ENCODE data around the gene KLHDC2.
"Not testable (repeated sequence)": the region's sequence is repeated elsewhere in the genome, so short reads cannot be mapped to it uniquely, and the experiment has no call there.

KLHDC2 gene

GRCh38 chr14:49732896-49733295 lies 35.1 kb upstream of the KLHDC2 start:
- Histone ChIP-seq H3K27me3 (ENCODE audit: insufficient read depth, low read length) (no peaks in the 10 kb centered on the region), H3K9ac (ENCODE audit: low read length) (no peak overlapping the region), H3K14ac (ENCODE audit: low read length) (no peak overlapping the region), H3K79me1 (ENCODE audit: low read length) (no peaks in the 10 kb centered on the region), H3K4me1 (ENCODE audit: control insufficient read depth in 1 of 2, insufficient read depth in 2 of 2, low read length in 2 of 2) (no peaks in the 10 kb centered on the region), H3K4me3 (ENCODE audit: low read depth, low read length) (no peak overlapping the region), H4K12ac (ENCODE audit: low read depth, low read length) (no peak overlapping the region), H3K18ac (ENCODE audit: low read length) (no peak overlapping the region), H3K27ac (ENCODE audit: low read depth, low read length) (no peak overlapping the region), H2AFZ (ENCODE audit: insufficient read depth, low read length, poor library complexity) (no peak overlapping the region), H2BK120ac (ENCODE audit: insufficient read depth, low read length, poor library complexity) (no peak overlapping the region), H4K91ac (ENCODE audit: low read depth, low read length) (no peak overlapping the region), H4K8ac (ENCODE audit: low read depth, low read length) (no peak overlapping the region), H3K36me3 (ENCODE audit: control insufficient read depth in 1 of 2, insufficient read depth in 2 of 2, low read length in 2 of 2) (no peaks in the 10 kb centered on the region), H3K4me2 (ENCODE audit: low read length) (no peak overlapping the region), H2BK5ac (ENCODE audit: low read depth, low read length, poor library complexity) (no peak overlapping the region), H2AK5ac (ENCODE audit: low read length) (no peak overlapping the region), H3K79me2 (ENCODE audit: control insufficient read depth, insufficient read depth, low read length, poor library complexity) (no peaks in the 10 kb centered on the region), H2BK12ac (ENCODE audit: low read length) (no peak overlapping the region), H3K23ac (ENCODE audit: low read length) (no peak overlapping the region), H3K4ac (ENCODE audit: low read depth, low read length) (no peak overlapping the region), H3K9me3 (ENCODE audit: insufficient read depth, low read depth, low read length) (no peaks in the 10 kb centered on the region)
- WGBS (ENCODE audit: extremely low coverage, insufficient coverage, insufficient read length) = no CpG with 5 or more reads among the region's 3 CpGs
- DNase-seq = no peak

- no peak overlapping the region for H3K23ac ChIP-seq (ENCODE audit: low read length)
- no peaks in the 10 kb centered on the region for H3K79me2 ChIP-seq (ENCODE audit: control insufficient read depth, insufficient read depth, low read length, poor library complexity)
- H3K4ac ChIP-seq (ENCODE audit: low read depth, low read length) = no peak overlapping the region
- H4K91ac ChIP-seq (ENCODE audit: low read depth, low read length) = no peak overlapping the region
- H3K27me3 ChIP-seq (ENCODE audit: insufficient read depth, low read length) = no peaks in the 10 kb centered on the region
- no peak overlapping the region for H2BK5ac ChIP-seq (ENCODE audit: low read depth, low read length, poor library complexity)
- no peak overlapping the region for H3K18ac ChIP-seq (ENCODE audit: low read length)
- H2BK120ac ChIP-seq (ENCODE audit: insufficient read depth, low read length, poor library complexity) = no peak overlapping the region
- no peak overlapping the region for H3K4me2 ChIP-seq (ENCODE audit: low read length)
- H3K36me3 ChIP-seq (ENCODE audit: control insufficient read depth in 1 of 2, insufficient read depth in 2 of 2, low read length in 2 of 2) = no peaks in the 10 kb centered on the region
- no peak overlapping the region for H2AK5ac ChIP-seq (ENCODE audit: low read length)
- H3K9ac ChIP-seq (ENCODE audit: low read length) = no peak overlapping the region
- H2AFZ ChIP-seq (ENCODE audit: insufficient read depth, low read length, poor library complexity) = no peak overlapping the region
- H3K14ac ChIP-seq (ENCODE audit: low read length) = no peak overlapping the region
- H3K9me3 ChIP-seq (ENCODE audit: insufficient read depth, low read depth, low read length) = no peaks in the 10 kb centered on the region
- H3K27ac ChIP-seq (ENCODE audit: low read depth, low read length) = no peak overlapping the region
- no peaks in the 10 kb centered on the region for H3K79me1 ChIP-seq (ENCODE audit: low read length)
- no peak overlapping the region for H4K12ac ChIP-seq (ENCODE audit: low read depth, low read length)
- H4K8ac ChIP-seq (ENCODE audit: low read depth, low read length) = no peak overlapping the region
- no peak overlapping the region for H3K4me3 ChIP-seq (ENCODE audit: low read depth, low read length)
- no peak overlapping the region for H2BK12ac ChIP-seq (ENCODE audit: low read length)
- no peak for DNase-seq
- H3K4me1 ChIP-seq (ENCODE audit: control insufficient read depth in 1 of 2, insufficient read depth in 2 of 2, low read length in 2 of 2) = no peaks in the 10 kb centered on the region
Measured at GRCh38 chr14:49733836-49734235, 34.1 kb upstream of the KLHDC2 start.

- H4K91ac ChIP-seq (ENCODE audit: low read depth, low read length); DNase-seq; H2BK120ac ChIP-seq (ENCODE audit: insufficient read depth, low read length, poor library complexity); H3K18ac ChIP-seq (ENCODE audit: low read length); H3K4ac ChIP-seq (ENCODE audit: low read depth, low read length); H2BK12ac ChIP-seq (ENCODE audit: low read length); H3K36me3 ChIP-seq (ENCODE audit: control insufficient read depth in 1 of 2, insufficient read depth in 2 of 2, low read length in 2 of 2); H2AK5ac ChIP-seq (ENCODE audit: low read length); H3K27ac ChIP-seq (ENCODE audit: low read depth, low read length); H3K14ac ChIP-seq (ENCODE audit: low read length); H2BK5ac ChIP-seq (ENCODE audit: low read depth, low read length, poor library complexity); H3K79me2 ChIP-seq (ENCODE audit: control insufficient read depth, insufficient read depth, low read length, poor library complexity); H3K4me3 ChIP-seq (ENCODE audit: low read depth, low read length); H3K9me3 ChIP-seq (ENCODE audit: insufficient read depth, low read depth, low read length); H3K27me3 ChIP-seq (ENCODE audit: insufficient read depth, low read length); H3K4me2 ChIP-seq (ENCODE audit: low read length); H3K4me1 ChIP-seq (ENCODE audit: control insufficient read depth in 1 of 2, insufficient read depth in 2 of 2, low read length in 2 of 2); H4K8ac ChIP-seq (ENCODE audit: low read depth, low read length); H2AFZ ChIP-seq (ENCODE audit: insufficient read depth, low read length, poor library complexity); H3K23ac ChIP-seq (ENCODE audit: low read length); H3K79me1 ChIP-seq (ENCODE audit: low read length); H3K9ac ChIP-seq (ENCODE audit: low read length); H4K12ac ChIP-seq (ENCODE audit: low read depth, low read length): not testable (repeated sequence)
- WGBS (ENCODE audit: extremely low coverage, insufficient coverage, insufficient read length) = no CpG with 5 or more reads among the region's 4 CpGs
Measured at GRCh38 chr14:49735669-49736068, 32.3 kb upstream of the KLHDC2 start.

GRCh38 chr14:49745191-49745590 lies 22.8 kb upstream of the KLHDC2 start:
- Histone ChIP-seq H4K12ac (ENCODE audit: low read depth, low read length) (no peak overlapping the region), H3K27me3 (ENCODE audit: insufficient read depth, low read length) (no peaks in the 10 kb centered on the region), H2AK5ac (ENCODE audit: low read length) (no peak overlapping the region), H3K4me3 (ENCODE audit: low read depth, low read length) (no peak overlapping the region), H3K23ac (ENCODE audit: low read length) (no peak overlapping the region), H3K14ac (ENCODE audit: low read length) (no peak overlapping the region), H2BK5ac (ENCODE audit: low read depth, low read length, poor library complexity) (no peak overlapping the region), H3K4me1 (ENCODE audit: control insufficient read depth in 1 of 2, insufficient read depth in 2 of 2, low read length in 2 of 2) (no peaks in the 10 kb centered on the region), H3K9me3 (ENCODE audit: insufficient read depth, low read depth, low read length) (no peaks in the 10 kb centered on the region), H3K27ac (ENCODE audit: low read depth, low read length) (no peak overlapping the region), H3K79me2 (ENCODE audit: control insufficient read depth, insufficient read depth, low read length, poor library complexity) (no peaks in the 10 kb centered on the region), H4K91ac (ENCODE audit: low read depth, low read length) (no peak overlapping the region), H3K4ac (ENCODE audit: low read depth, low read length) (no peak overlapping the region), H3K79me1 (ENCODE audit: low read length) (no peaks in the 10 kb centered on the region), H2BK120ac (ENCODE audit: insufficient read depth, low read length, poor library complexity) (no peak overlapping the region), H3K18ac (ENCODE audit: low read length) (no peak overlapping the region), H3K36me3 (ENCODE audit: control insufficient read depth in 1 of 2, insufficient read depth in 2 of 2, low read length in 2 of 2) (no peaks in the 10 kb centered on the region), H3K9ac (ENCODE audit: low read length) (no peak overlapping the region), H2BK12ac (ENCODE audit: low read length) (no peak overlapping the region), H3K4me2 (ENCODE audit: low read length) (no peak overlapping the region), H2AFZ (ENCODE audit: insufficient read depth, low read length, poor library complexity) (no peak overlapping the region), H4K8ac (ENCODE audit: low read depth, low read length) (no peak overlapping the region)
- no peak for DNase-seq
- WGBS (ENCODE audit: extremely low coverage, insufficient coverage, insufficient read length) = no CpG with 5 or more reads among the region's 1 CpG

- H3K14ac ChIP-seq (ENCODE audit: low read length); H4K8ac ChIP-seq (ENCODE audit: low read depth, low read length): not testable (repeated sequence)
Measured at GRCh38 chr14:49746476-49746875, 21.5 kb upstream of the KLHDC2 start.

More at GRCh38 chr14:49746476-49746875, 21.5 kb upstream of the KLHDC2 start:
- not testable (repeated sequence) for H2BK5ac ChIP-seq (ENCODE audit: low read depth, low read length, poor library complexity); H3K27ac ChIP-seq (ENCODE audit: low read depth, low read length); H2BK120ac ChIP-seq (ENCODE audit: insufficient read depth, low read length, poor library complexity); H3K27me3 ChIP-seq (ENCODE audit: insufficient read depth, low read length); H4K91ac ChIP-seq (ENCODE audit: low read depth, low read length); H3K4me3 ChIP-seq (ENCODE audit: low read depth, low read length); H3K4ac ChIP-seq (ENCODE audit: low read depth, low read length); H3K9me3 ChIP-seq (ENCODE audit: insufficient read depth, low read depth, low read length); H3K79me2 ChIP-seq (ENCODE audit: control insufficient read depth, insufficient read depth, low read length, poor library complexity); H2AK5ac ChIP-seq (ENCODE audit: low read length); H3K18ac ChIP-seq (ENCODE audit: low read length); H3K36me3 ChIP-seq (ENCODE audit: control insufficient read depth in 1 of 2, insufficient read depth in 2 of 2, low read length in 2 of 2); H4K12ac ChIP-seq (ENCODE audit: low read depth, low read length); H2AFZ ChIP-seq (ENCODE audit: insufficient read depth, low read length, poor library complexity); H3K4me2 ChIP-seq (ENCODE audit: low read length); H3K79me1 ChIP-seq (ENCODE audit: low read length); H2BK12ac ChIP-seq (ENCODE audit: low read length); H3K4me1 ChIP-seq (ENCODE audit: control insufficient read depth in 1 of 2, insufficient read depth in 2 of 2, low read length in 2 of 2); H3K9ac ChIP-seq (ENCODE audit: low read length); H3K23ac ChIP-seq (ENCODE audit: low read length); DNase-seq

Measured in trophoblast cell (in vitro differentiated cells and primary cell).